GM19239 (cell line): Measurements from ENCODE around the gene TIAM2.
"Not testable (repeated sequence)": the region's sequence is repeated elsewhere in the genome, so short reads cannot be mapped to it uniquely, and the experiment has no call there.

Experiments used
- DNase-seq: peaks from one replicate; pipeline ENCODE4 v3.0.0; 2011; ENCODE audit warnings: low spot score; ENCODE audit not compliant: insufficient read length
- FAIRE-seq: peaks from 2 replicates; lab custom pipeline; 2011; peaks lifted over from hg19 to GRCh38; lab: Jason Lieb, UNC

TIAM2 gene

GRCh38 chr6:154986787-154987235 is 8.3 kb upstream of the TIAM2 start:
- DNase-seq (no peak), FAIRE-seq (no peak)

- no peak for DNase-seq
- FAIRE-seq: no peak
Measured at GRCh38 chr6:154989448-154989847, 5.7 kb upstream of the TIAM2 start.

GRCh38 chr6:154991207-154991606 is 3.9 kb upstream of the TIAM2 start:
- DNase-seq (no peak), FAIRE-seq (no peak)

GRCh38 chr6:154993026-154993425 is 2.1 kb upstream of the TIAM2 start:
- DNase-seq: no peak
- FAIRE-seq: no peak

GRCh38 chr6:154993710-154994109 is 1.4 kb upstream of the TIAM2 start:
- DNase-seq: no peak
- FAIRE-seq: no peak

GRCh38 chr6:154994836-154995253 is 270 bp upstream of the TIAM2 start:
- no peak for FAIRE-seq
- no peak for DNase-seq

DNA sequence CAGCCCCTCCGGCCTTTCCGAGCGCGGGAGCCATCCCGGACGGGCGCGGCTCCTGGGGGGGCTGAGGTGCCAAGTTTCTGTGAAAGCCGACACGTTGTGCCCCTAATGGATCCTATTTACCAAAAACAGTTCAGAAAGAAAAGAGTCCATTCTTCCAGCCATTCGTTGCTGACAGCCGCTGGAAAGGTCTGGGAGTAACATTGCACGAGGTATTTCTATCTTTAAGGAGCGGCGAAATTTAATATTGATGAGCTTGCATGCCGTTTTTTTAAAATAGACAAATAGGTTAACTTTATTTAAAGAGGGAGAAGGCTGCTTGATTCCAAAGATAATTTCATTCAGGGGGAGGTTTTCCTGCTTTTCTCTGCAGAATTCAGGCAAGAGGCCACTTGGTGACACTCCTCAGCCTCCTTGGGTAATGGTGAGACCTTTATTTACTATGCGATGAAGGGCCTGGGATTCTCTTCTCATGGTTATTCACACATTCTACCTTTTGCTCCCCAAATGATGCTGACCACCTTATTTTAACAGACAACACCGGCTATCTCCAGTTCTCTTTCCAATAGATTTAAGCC is 988 bp downstream of the TIAM2 start:
- no peak for DNase-seq
- no peak for FAIRE-seq

- FAIRE-seq (no peak), DNase-seq (no peak)
Measured at GRCh38 chr6:154996841-154997311, 1.8 kb downstream of the TIAM2 start.

GRCh38 chr6:154998855-154999254 is 3.7 kb downstream of the TIAM2 start:
- no peak for FAIRE-seq
- no peak for DNase-seq

- DNase-seq (no peak), FAIRE-seq (no peak)
Measured at GRCh38 chr6:155001482-155001881, 6.4 kb downstream of the TIAM2 start.

DNA sequence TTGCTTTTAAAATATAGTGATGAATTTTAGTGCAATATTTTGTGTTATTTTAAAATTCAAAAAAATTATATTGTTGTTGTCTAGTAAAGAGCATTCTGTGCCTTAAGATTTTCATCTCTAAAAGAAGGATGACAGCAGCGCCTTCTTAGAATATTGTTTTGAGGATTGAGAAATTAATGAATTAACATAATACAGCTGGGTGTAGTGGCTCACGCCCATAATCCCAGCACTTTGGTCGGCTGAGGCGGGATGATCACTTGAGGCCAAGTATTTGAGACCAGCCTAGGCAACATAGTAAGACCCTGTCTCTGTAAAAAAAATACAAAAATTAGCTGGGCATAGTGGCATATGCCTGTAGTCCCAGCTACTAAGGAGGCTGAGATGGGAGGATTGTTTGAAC is 6.8 kb downstream of the TIAM2 start:
- FAIRE-seq: no peak
- DNase-seq: no peak

DNA sequence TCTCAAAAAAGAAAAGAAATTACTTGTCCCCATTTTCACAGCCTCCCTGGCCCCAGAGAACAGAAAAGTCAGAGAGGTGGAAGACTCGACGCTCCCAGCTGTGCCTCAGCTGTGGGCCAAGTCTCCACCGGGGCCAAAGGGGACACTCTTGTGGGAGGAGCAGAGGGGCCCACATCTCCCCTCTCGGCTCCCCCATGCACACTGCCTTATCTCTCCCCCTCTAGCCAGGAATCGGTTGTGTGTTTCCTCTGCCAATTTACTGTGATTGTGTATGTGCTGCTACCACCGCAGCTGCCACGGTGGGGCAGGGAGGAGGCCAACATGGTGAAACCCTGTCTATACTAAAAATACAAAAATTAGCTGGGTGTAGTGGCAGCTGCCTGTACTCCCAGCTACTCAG is 8.4 kb downstream of the TIAM2 start:
- DNase-seq: no peak
- no peak for FAIRE-seq

GRCh38 chr6:155004017-155004416 is 8.9 kb downstream of the TIAM2 start:
- no peak for DNase-seq
- FAIRE-seq: no peak

DNA sequence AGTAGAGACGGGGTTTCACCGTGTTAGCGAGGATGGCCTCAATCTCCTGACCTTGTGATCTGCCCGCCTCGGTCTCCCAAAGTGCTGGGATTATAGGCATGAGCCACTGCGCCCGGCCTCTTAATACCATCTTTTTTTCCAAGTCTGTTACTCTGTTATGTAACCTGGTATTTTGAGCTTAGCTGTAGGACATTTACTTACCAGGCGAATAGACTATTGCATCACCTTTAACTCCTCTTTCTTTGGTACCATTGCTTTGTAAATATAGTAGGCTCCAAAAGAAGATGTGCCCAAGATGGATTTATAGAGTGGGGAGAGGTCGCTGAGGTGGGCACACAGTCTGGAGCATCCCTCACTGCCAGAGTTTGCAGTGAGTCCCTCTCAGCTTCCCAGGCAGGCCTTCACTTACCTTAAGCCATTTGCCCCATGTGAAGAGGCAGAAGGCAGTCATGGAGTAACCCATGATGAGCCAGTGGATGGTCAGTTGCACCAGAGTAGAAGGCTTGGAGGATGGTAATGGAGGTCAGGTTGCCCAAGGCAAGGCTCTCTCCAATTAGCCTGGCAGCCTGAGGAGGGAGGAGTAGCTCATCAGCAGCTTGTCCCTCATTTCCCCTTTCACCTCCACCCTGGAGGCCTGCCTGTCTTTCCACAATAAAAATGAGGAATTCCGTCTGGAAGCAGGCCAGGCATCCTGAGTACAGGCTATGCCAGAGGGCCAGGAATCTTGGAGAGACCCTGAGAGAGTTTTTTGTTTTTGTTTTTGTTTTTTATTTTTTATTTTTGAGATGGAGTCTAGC is 9.7 kb downstream of the TIAM2 start:
- FAIRE-seq: no peak
- DNase-seq: no peak

- DNase-seq (no peak), FAIRE-seq (no peak)
Measured at GRCh38 chr6:155008625-155009024, 13.5 kb downstream of the TIAM2 start.

DNA sequence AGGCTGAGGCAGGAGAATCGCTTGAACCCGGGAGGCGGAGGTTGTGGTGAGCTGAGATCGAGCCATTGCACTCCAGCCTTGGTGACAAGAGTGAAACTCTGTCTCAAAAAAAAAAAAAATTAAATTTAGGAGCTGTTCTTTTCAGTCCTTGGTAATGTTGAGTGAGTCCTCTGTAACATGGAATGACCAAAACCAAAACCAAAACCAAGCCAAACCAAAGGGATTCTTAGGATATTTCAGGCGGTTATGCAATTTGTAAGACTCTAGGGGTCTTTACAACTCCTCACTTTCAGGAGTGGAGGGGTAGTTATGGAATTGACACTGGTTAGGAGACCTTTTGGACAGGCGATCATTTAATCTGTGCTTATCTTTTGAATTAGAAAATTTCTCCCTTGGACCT is 15.8 kb downstream of the TIAM2 start:
- DNase-seq (no peak), FAIRE-seq (no peak)

GRCh38 chr6:155011809-155012291 is 16.7 kb downstream of the TIAM2 start:
- no peak for FAIRE-seq
- DNase-seq: no peak

- DNase-seq: no peak
- no peak for FAIRE-seq
Measured at GRCh38 chr6:155013457-155013876, 18.4 kb downstream of the TIAM2 start.

DNA sequence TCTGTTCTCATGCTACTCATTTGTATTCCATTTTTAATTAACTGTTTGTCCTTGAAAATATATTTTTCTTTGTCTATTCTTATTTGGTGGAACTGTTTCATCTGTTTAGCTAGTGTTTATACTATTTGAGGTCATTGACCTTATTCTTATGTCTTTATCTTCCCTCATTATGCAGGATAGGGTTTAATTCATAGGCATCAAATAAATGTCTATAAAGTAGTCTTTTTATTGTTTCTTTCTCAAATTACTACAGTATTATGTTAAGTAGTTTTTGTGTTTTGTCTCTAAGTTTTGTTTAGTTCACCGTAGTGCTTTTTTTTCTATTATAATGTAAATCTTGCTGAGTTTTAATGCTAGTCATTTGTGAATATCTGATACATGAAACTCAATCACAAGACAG is 19.0 kb downstream of the TIAM2 start:
- DNase-seq (no peak), FAIRE-seq (no peak)

DNA sequence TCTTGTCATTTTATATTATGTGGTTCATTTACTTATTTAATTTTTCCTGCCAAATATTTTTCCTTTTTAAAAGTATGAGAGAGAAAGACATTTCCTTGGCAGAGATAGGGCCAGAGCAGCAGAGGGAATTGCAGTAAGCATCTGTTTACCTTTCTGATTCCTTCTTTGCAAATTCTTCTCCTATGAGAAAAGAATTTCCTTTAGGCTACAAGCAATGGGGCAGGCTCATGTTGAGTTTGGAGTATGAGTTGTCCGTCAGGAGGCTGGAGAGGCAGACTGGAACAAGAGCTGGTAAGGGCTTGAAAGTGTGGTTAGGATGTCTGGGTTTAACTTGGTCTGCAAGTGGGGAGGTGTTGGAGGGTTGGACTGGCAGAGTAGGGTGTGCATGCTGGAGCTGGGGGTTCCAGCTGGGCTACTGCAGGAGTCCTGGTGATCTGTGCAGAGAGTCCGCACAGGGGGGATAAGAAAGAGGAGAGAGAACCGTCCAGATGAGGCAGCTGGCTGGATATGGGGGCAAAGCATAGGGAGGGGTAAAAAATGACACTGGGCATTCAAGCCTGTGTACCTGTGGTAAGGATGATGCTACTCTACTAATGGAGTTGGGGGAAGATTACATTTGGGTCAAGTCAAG is 19.7 kb downstream of the TIAM2 start:
- FAIRE-seq (no peak), DNase-seq (no peak)

DNA sequence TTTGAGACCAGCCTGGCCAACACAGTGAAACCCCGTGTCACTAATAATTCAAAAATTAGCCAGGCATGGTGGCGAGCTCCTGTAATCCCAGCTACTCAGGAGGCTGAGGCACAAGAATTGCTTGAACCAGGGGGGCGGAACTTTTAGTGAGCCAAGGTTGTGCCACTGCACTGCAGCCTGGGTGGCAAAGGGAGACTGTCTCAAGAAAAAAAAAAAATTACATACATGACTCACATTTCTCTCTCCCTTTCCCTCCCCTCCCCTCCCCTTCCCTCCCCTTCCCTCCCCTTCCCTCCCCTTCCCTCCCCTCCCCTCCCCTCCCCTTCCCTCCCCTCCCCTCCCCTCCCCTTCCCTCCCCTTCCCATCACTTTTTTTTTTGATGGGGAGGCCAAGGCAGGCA is 23.3 kb downstream of the TIAM2 start:
- not testable (repeated sequence) for DNase-seq, FAIRE-seq
